DMS79 (cell line): Measurements from ENCODE around the gene SPRY4.
A peak's percentile ranks its signal among the peaks of the same experiment; 100 is the strongest.
"Not testable (repeated sequence)": the region's sequence is repeated elsewhere in the genome, so short reads cannot be mapped to it uniquely, and the experiment has no call there.

ENCODE experiments used
- DNase-seq: peaks from one replicate; lab custom pipeline; 2025; lab: John Stamatoyannopoulos, UW

Gene SPRY4

DNA sequence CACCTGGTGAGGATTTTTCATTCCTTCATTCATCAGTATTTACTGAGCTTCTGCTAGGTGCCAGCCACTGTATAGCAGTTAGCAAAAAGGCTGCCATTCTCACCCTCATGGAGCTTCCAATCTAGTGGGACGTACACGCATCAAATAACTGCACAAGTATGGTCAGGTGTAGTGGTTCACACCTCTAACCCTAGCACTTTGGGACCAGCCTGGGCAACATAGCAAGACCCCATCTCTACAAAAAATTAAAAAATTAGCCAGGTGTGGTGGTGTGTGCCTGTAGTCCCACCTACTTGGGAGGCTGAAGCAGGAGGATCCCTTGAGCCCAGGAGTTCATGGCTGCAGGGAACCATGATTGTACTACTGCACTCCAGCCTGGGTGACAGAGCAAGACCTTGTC lies 8.9 kb upstream of the SPRY4 start:
- not testable (repeated sequence) for DNase-seq

DNA sequence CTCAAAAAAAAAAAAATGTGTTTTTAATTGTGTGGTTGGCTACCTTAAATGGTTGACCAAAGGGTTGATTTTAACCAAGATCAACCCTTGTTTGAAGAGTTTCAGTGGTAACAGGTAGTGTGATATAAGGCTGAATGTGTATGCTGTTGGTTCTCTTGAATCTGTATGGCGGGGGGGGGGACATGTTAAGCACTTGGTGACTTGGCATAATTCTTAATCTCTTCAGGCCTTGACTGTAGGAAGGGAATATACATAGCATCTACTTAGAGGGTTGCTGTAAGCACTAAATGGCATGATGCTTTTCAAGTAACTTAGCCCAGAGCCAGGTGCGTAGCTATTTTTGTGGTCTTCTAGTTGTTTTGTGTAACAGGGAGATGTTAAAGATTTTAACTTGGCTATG lies 5.6 kb upstream of the SPRY4 start:
- no peak for DNase-seq

- DNase-seq, result no peak
Observed at GRCh38 chr5:142330026-142330425, 5.2 kb upstream of the SPRY4 start.

DNA sequence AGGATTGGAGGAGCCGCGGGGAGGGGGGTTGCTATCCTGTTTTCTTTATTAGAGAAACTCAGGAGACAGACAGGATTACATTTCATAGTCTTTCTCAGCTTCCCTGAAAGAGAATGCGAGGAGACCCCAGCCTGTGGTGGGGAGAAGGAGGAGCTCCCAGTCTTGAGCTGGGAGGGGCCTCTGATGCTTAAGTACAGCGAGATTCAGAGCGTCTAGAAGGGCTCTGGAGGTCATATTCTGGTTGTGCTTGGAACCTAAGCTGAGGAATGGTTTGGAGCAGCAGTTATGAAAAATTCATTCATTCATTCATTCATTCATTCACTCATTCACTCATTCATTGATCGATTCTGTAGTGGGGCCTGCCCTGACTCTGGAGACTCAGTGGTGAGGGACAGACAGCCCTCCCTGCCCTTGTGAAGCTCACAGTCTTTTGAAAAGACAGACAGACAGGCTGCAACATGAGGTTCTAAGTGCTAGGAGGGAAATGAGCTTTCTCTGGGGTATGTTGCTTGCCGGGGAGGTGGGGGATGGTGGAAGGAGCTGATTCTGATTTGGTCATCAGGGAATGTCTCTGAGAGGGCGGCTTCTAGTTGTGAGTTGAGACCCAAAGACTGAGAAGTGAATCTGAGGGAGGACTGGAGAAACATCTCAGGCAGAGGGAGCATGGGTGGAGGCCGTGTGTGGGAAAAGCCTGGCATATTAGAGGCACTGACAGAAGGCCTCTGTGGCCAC lies 2.5 kb upstream of the SPRY4 start:
- no peak for DNase-seq

- no peak for DNase-seq
Observed at GRCh38 chr5:142326480-142326938, 1.7 kb upstream of the SPRY4 start.

DNA sequence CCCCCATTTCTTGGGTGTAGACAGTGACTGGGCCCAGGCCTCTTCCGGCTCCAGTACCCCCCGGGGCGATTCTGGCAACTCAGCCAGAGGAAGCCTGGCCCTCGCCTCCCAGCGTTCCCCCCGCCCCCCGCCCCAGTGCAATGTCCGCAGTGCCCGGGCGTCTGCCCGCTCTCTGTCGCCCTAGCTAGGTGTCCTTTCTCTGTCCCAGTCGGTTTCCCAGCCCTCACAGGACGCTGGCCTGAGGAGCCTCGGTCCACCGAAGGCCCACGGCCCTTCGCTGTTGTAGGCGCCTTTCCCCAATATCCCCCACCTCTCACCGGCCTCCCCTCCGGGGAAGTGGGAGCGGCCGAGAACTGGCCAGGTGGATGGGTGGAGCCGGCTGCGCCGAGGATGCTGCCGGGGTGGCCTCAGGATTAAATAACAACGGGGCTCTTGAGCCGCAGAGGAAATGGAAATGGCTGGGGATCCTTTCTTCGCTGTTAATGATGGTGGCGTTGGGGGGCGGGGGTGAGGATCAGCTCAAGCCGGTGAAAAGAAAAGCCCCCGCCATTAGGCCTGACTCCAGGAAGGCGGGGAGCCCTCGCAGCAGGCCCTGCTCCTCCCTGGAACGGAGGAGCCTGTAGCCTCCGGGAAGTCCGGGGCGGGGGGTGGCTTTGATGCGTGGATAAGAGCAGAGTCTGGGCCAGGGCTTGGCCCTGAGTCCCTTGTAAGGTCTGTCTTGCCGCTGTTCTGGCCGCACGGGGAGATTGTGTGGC lies 1.1 kb upstream of the SPRY4 start:
- DNase-seq, result no peak

GRCh38 chr5:142324136-142324870 lies 518 bp downstream of the SPRY4 start:
- DNase-seq, result no peak

DNA sequence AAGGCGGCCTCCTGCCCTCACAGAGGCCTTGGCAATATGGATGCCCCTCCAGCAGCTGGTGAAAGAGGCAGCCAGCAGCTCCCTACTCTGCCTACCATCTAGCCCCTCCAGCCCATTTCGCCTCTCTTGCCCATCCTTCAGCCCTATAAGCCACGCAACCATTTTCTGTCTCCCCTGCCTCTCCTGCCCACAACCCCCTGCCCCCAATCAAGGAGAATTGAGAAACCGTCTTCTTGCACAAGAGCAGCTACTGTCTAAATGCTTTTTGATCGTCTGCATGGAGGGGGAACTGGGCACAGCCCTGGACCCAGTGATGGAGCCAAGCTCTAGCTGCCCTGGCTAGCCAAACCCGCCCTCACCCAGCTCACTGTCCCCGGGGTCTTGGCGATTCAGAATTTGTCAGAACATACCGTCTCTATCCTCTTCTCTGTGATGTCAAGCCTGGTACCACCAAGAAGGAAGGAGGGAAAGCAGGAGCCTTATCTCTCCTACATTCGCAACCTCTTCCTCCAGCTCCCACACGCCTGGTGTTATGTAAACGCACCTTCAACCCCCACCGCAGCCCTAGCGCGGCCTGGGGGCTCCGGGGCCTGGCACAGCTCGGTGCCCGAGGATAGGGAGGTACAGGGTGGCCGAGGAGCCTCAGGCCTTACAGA lies 1.2 kb downstream of the SPRY4 start:
- DNase-seq, result no peak

- no peak for DNase-seq
Observed at GRCh38 chr5:142322747-142323479, 1.9 kb downstream of the SPRY4 start.

DNA sequence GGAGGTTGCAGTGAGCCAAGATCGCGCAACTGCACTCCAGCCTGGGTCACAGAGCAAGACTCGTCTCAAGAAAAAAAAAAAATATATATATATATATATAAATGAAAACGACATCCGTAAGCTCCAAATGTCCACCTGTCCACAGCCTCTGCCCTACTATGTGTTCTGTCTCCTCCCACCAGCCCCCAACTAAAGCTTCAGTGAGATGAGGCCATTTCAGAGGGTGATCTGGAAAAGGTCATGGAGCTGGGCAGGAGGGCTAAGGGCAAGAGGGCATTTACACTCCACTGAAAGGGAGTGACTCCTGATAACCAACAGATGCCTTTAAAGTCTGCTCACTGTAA lies 2.4 kb downstream of the SPRY4 start:
- DNase-seq, result no peak

- DNase-seq, result no peak
Observed at GRCh38 chr5:142320851-142321560, 3.8 kb downstream of the SPRY4 start.

DNA sequence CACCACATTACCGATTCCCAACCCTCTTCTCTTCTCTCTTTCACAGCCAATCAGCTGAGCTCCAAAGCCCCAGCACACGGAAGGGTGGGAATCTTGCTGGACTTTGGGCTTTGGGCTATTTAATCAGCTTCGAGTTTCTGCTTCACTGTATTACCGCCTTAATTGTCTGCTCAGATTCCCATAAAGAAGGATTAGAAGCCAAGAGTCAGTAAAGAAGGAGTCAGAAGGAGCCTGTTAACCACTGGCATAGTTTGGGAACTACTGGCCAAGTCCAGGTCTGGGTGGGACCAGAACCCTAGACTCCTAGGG lies 4.4 kb downstream of the SPRY4 start:
- no peak for DNase-seq

DNA sequence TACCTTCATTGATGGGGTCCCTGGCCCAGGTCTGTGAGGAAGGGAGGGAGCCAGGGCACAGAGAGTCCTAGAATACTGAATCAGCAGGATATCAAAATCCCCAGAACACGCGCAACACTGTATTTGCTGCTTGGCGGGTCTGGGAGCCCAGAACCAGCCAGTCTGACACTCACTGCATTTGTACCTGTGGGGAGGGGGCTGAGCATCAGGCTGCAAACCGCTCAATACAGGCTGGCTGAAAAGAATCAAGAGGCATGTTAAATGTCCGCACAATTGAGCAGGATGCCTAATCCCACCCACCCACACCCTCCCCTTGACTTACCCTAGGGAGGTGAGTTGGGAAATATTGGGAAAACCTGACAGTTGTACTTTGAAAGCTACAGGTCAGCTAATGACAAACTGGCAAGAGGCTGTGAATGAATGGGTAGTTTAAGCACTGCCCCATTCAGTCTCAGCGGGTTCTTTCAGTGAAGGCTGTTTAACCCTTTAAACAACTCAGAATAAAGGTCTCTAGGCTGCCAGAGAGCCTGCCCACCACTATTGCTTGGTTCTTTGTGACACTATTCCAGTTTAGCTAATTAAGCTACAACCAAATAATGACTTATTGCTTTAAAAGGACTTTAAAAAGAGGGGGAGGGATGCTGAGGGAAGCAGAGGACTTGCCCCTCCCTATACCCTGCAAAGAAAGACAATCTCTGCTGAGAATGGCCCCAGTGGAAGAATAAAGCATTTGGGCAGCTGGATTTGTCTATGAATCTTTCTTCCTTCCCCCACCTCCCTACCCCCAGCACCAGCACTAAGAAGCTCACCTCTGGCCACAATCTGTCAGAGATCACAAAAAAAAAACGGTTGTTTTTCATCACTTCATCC lies 5.0 kb downstream of the SPRY4 start:
- DNase-seq, result no peak

- no peak for DNase-seq
Observed at GRCh38 chr5:142319105-142319504, 5.7 kb downstream of the SPRY4 start.

- no peak for DNase-seq
Observed at GRCh38 chr5:142317753-142318152, 7.1 kb downstream of the SPRY4 start.

DNA sequence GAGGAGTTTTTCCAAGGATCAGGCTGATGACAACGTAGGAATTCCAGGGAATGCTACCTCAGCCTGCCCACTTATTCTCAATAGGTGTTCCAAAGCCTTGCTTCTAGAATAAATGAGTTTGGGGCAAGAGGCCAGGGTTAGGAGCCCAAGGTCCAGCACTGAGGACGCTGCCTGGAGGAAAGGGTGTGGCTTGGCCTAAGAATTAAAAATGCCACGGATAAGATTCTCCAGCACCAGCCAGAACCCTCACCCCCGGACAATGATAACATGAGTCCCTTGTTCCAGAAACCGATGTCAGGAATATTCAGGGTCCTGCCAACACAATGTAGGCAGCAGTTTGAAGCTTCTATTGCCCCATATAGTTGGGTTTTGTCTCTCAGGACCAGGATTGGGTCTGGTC lies 7.6 kb downstream of the SPRY4 start:
- no peak for DNase-seq

DNA sequence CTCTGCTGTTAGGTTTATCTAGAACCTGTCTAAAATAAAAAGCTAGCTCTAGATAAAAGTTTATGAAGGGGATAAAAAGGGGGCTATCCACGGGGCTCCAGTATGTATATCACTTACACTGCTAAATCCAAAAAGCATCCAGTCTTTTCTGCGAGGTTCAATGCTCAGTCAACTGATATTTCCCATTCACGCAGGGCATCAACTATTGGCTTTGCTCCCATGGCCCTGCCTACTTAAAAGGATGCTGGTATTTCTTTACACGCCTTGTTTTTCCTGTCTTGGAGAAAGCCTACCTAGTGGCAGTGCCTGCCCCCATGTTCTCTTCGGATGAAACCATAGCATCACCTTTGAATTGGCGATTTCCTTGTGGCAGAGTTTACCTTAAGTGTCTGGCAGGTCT lies 8.1 kb downstream of the SPRY4 start:
- no peak for DNase-seq

GRCh38 chr5:142316051-142316450 lies 8.8 kb downstream of the SPRY4 start:
- DNase-seq, result peak; percentile 63

DNA sequence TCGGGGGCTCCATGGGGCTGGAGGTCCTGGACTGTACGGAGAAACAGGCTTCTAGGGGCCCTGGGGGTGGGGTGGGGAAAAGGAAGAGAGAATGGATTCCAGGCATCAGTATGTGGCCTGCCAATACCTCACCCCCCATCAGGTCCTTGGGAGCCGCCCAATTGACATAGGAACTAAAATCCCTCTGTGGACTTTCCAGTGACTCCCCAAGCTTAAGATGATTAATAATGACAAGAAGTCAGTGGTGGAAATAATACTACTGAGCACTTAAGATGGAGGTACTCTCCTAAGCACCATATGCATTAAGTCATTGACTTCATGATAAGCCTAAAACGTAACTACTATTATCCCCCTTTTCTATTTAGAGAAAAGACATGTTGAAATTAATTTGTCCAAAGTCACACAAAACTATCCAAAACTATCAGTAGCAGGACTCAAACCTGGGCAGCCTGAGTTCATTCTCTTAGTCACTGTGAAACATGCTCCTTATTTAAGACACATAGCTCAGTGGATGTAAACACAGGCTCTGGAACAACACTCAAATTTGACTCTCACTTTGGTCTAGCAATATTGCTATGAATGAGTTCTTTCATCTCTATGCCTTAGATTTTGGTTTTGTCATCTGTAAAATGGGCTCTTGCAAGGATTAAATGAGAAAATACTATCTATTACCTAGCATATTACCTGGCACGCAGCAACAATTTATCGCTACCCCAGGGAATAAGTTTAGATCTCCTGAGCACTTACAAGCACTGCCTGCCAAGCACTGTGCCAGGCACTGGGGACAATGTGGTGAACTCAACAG lies 9.5 kb downstream of the SPRY4 start:
- no peak for DNase-seq
